ENCODE measurements around the gene MINDY4.

The MINDY4 gene

GRCh38 chr7:30920584-30921539 lies 149.6 kb downstream of the MINDY4 start:
- DNase-seq, result no peak

DNA sequence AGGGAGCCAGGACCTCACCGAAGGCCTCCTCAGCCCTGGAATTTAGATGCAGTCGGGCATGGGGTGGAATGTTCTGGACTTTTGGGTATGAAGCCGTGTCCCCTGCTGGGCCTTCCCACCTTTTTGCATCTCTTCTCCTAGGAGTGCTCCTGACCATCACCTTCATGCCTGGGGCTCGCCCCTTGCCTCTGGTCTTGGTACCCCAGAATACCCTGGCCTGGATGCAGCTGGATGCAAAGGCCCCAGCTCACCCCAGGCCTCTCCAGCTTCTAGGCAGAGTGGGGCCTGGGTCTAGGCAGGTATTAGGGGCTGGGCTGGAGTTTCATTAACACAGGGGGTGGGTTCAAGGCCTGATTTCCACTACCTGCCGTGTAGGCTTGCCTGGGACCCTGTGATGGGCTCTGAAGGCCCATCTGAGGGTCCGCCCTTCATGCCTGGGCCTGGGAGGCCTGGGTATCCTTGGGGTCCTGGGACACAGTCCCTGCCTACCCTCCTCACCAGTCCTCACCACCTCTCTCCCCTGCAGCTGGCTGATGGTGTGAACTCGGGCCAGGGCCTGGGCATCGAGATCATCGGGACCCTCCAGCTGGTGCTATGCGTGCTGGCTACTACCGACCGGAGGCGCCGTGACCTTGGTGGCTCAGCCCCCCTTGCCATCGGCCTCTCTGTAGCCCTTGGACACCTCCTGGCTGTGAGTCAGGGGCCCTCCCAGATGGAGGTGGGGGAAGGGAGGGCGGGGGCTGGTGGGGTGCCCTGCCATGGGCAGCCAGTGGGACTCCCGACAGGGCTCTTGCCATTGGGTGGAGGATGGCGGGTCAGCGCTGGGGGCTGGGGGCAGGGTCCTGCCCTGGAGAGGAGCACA lies 150.6 kb downstream of the MINDY4 start:
- no peak for DNase-seq

DNA sequence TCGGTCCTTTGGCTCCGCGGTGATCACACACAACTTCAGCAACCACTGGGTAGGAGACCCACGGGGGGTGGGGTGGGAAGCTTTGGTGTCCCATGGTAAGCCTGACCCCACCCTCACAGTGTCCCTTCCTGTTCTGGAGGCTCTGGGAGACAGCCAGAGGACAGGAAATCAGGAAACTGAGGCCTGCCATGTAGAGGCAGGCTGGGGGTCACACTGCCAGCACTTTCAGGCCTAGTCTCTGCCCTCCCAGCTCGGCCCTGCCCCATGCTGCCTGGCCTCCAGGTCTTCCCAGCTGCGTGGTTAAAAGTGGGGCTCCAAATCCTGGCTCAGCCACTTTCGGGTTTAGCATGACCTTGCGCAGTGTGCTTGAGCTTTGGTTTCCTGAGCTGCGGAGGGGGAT lies 151.4 kb downstream of the MINDY4 start:
- DNase-seq, result no peak

GRCh38 chr7:30923009-30923773 lies 152.0 kb downstream of the MINDY4 start:
- DNase-seq, result no peak

DNA sequence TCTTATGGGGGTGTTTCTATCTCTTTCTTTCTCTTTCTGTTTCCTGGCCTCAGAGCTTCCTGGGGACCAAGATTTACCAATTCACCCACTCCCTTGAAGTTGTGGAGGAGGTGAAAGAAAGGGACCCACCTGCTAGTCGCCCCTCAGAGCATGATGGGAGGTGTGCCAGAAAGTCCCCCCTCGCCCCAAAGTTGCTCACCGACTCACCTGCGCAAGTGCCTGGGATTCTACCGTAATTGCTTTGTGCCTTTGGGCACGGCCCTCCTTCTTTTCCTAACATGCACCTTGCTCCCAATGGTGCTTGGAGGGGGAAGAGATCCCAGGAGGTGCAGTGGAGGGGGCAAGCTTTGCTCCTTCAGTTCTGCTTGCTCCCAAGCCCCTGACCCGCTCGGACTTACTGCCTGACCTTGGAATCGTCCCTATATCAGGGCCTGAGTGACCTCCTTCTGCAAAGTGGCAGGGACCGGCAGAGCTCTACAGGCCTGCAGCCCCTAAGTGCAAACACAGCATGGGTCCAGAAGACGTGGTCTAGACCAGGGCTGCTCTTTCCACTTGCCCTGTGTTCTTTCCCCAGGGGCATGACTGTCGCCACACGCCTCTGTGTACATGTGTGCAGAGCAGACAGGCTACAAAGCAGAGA lies 152.7 kb downstream of the MINDY4 start:
- no peak for DNase-seq

GRCh38 chr7:30924624-30925023 lies 153.4 kb downstream of the MINDY4 start:
- no peak for DNase-seq

- no peak for DNase-seq
Measured at GRCh38 chr7:30925117-30925516, 153.9 kb downstream of the MINDY4 start.

DNA sequence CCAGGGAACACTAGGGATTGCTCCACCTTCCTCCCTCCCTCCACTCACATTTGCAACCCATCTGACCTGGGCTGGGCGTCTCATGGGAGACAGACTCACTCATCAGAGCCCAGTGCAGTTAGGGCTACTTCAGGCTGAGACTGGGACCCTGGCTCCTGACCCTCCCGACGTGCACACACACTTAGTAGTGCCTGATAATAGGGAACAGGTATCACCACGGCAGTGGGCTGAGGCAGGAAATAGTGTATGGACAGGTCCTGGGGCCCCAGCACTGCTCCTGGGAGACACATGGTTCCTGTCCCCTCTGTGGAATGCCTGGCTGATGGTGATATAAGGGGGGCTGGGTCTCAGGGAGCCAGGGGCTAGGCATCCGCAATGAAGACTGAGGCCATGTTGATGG lies 154.7 kb downstream of the MINDY4 start:
- no peak for DNase-seq

DNA sequence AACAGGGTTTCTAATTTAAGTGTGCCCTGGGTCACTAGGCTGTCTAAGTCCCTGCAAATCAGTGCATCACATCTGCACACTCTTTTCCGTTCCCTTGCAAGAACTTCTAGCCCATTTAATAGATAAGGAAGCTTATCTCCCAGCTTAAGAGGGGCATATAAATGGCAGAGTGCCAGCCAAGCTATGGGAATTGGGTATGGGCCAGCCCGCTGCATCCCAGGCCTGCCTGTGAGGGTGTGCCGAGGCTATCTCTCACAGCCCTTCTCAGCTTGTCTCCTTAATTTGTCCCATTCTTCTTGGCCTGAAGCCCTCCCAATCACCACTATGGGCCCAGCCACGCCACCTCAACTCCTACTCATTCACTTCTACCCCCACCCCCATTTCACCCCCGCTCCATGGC lies 155.1 kb downstream of the MINDY4 start:
- DNase-seq, result no peak

GRCh38 chr7:30927040-30927439 lies 155.8 kb downstream of the MINDY4 start:
- DNase-seq, result no peak

GRCh38 chr7:30927559-30927958 lies 156.3 kb downstream of the MINDY4 start:
- DNase-seq, result no peak

DNA sequence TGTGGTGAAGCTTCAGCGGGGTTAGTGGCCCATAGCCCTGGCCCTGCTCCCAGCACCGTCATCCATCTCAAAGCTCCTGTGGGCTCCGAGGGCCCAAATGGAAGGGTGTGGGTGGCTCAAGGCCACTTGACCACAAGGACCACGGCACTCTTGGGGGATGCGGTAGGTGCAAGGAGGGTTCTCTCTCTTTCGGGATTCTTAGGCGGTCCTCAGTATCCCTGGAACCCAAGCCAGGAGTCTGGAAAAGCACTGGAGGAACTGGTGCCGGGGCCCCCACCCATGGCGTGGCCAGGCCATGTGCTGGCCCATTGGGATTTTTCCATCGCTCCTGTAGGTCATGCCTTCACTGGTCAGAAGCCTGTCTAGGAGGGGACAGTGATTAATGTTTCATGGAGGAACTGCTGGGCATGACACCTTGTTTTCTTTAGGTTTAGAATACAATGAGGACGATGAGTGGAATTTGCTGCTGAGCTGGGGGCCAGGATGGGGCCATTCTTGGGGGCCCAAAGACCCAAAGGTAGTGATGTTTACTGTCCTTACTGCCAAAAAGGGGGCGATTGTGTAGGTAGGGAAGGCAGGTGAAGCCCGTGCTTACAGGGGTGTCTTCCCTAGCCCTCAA lies 157.1 kb downstream of the MINDY4 start:
- no peak for DNase-seq

GRCh38 chr7:30929686-30930085 lies 158.5 kb downstream of the MINDY4 start:
- no peak for DNase-seq

GRCh38 chr7:30930621-30931020 lies 159.4 kb downstream of the MINDY4 start:
- DNase-seq, result no peak

DNA sequence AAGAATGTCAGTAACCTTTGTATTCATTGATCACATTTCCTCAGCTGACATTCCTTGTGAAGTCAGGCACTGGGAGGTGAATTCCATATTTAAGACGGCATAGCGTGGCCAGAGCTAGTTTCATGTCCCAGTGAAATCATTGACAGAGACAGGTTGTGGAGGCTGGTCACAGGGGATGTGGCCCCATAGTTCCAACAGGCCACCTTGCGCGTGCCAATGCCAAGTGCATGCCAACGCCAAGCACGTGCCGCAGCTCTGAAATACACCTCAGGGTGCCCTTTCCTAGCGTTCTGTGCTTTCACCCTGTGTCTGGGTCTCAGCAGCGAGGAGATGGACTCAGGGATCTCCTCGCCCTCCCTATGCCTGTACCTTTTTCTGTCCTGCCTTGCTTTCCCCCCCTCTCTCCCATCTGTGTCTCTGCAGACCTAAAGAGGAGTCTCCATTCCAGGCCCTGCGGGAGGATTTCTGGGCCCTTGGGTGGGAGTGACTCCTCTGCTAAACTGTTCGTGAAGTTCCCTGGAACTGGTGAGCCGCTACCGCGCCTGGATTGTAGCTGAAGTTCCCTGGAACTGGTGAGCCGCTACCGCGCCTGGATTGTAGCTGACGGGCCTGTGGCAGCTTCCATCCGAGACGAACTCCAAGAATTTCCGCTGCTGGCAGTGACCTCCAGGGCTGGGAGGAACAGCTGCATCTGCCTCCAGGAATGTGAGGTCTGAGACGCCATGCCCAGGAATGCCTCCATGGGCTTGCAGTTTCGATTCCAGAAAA lies 160.1 kb downstream of the MINDY4 start:
- no peak for DNase-seq

DNA sequence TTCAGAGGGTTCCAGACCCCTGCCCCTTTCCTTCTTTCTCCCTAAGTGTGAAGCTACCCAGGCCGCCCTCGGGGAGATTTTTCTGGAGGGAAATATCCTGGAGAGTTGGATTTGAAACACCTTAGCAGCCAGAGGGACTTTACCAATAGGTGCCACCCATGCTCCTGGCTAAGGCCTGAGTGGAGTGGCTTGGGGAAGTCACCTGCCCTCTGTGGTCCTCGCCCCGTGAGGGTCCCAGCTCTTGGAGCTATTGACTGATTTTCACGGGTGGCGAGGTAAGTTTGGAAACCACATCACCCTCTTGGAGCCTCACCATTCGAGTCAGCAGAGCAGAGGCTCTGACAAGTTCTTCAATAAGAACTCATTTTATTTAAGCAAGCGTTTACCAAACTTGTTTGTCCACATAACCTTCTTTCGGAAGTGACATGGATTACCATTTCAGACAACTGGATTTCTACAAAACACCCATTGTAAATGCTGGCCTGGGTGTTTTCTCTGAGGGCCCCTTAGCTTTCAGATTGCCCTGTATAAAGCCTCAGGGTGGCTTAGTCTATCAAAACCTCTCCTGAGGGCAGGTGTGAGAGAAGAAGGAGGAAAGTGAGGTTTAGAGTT lies 160.8 kb downstream of the MINDY4 start:
- no peak for DNase-seq

GRCh38 chr7:30932562-30932961 lies 161.3 kb downstream of the MINDY4 start:
- no peak for DNase-seq

DNA sequence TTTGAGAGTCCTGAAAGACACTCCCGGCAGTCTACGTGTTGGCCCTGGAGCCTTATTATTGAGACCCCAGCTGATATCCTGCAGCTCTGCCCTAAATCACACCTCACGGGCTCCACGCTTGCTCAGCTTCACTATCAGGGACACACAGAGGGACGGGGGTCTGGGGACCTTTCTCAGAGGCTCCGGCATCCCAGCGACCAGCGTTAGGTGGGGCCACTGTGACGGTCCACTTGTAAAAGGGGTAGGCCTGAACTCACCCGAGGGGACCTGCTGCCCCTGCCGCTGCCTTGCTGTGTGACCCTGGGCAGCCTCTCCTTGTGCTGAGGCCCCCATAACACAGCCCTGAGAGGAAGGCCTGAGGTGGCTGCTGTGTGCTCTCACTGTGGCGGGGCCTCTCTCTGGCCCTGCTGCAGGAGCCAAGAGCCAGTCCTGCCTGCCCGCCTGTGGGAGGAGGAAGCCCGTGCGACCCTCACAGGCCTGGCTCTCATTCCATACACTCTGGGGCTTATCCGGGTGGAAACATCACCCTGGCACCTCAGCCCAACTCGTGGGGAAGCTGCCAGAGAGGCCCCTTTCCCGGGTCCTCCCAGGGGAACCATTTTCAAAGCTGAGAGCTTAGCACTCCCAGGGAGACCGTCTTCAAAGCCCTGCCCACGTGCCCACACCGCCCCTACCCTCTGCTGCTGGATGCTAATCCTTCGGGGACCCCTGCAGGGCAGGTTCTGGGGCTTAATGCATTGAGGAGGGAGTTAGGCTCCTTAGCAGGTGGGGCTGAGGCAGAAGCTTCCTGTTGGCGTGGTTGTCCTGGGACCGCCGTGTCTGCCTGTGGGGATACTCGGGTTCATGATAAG lies 162.1 kb downstream of the MINDY4 start:
- no peak for DNase-seq

GRCh38 chr7:30934225-30934624 lies 163.0 kb downstream of the MINDY4 start:
- no peak for DNase-seq
